ENCODE results near the gene MAD1L1.

Gene MAD1L1

GRCh38 chr7:1917221-1918062 lies 315.3 kb downstream of the MAD1L1 start:
- Histone ChIP-seq H3K27ac (ENCODE audit: low read depth, low read length) (no peak overlapping the region), H3K4me3 (ENCODE audit: low read depth in 1 of 5, low read length in 5 of 5) (no peak overlapping the region), H3K9ac (ENCODE audit: low read length in 5 of 5) (no peak overlapping the region), H3K36me3 (ENCODE audit: control insufficient read depth in 5 of 5, insufficient read depth in 5 of 5, low read length in 5 of 5) (no peaks in the 10 kb centered on the region), H3K4me1 (ENCODE audit: control insufficient read depth in 5 of 5, insufficient read depth in 5 of 5, low read length in 5 of 5) (peaks cover 2 to 72% (median 51%) of the 10 kb centered on the region in 5 donors), H3K27me3 (ENCODE audit: control insufficient read depth in 5 of 5, insufficient read depth in 4 of 5, low read length in 5 of 5) (no peaks in the 10 kb centered on the region), H3K9me3 (ENCODE audit: control insufficient read depth in 5 of 5, low read length in 5 of 5) (no peaks in the 10 kb centered on the region)

- Histone ChIP-seq H3K9ac (ENCODE audit: low read length in 5 of 5) (no peak overlapping the region), H3K36me3 (ENCODE audit: control insufficient read depth in 5 of 5, insufficient read depth in 5 of 5, low read length in 5 of 5) (no peaks in the 10 kb centered on the region), H3K27me3 (ENCODE audit: control insufficient read depth in 5 of 5, insufficient read depth in 4 of 5, low read length in 5 of 5) (no peaks in the 10 kb centered on the region), H3K9me3 (ENCODE audit: control insufficient read depth in 5 of 5, low read length in 5 of 5) (no peaks in the 10 kb centered on the region), H3K27ac (ENCODE audit: low read depth, low read length) (no peak overlapping the region), H3K4me1 (ENCODE audit: control insufficient read depth in 5 of 5, insufficient read depth in 5 of 5, low read length in 5 of 5) (peaks cover 2 to 69% (median 48%) of the 10 kb centered on the region in 5 donors), H3K4me3 (ENCODE audit: low read depth in 1 of 5, low read length in 5 of 5) (no peak overlapping the region)
Measured at GRCh38 chr7:1916601-1916970, 316.2 kb downstream of the MAD1L1 start.

GRCh38 chr7:1915956-1916600 lies 316.7 kb downstream of the MAD1L1 start:
- H3K36me3 ChIP-seq (ENCODE audit: control insufficient read depth in 5 of 5, insufficient read depth in 5 of 5, low read length in 5 of 5) = no peaks in the 10 kb centered on the region
- H3K27ac ChIP-seq (ENCODE audit: low read depth, low read length) = no peak overlapping the region
- no peak overlapping the region for H3K4me3 ChIP-seq (ENCODE audit: low read depth in 1 of 5, low read length in 5 of 5)
- H3K9ac ChIP-seq (ENCODE audit: low read length in 5 of 5) = no peak overlapping the region
- no peaks in the 10 kb centered on the region for H3K9me3 ChIP-seq (ENCODE audit: control insufficient read depth in 5 of 5, low read length in 5 of 5)
- H3K27me3 ChIP-seq (ENCODE audit: control insufficient read depth in 5 of 5, insufficient read depth in 4 of 5, low read length in 5 of 5) = no peaks in the 10 kb centered on the region
- H3K4me1 ChIP-seq (ENCODE audit: control insufficient read depth in 5 of 5, insufficient read depth in 5 of 5, low read length in 5 of 5) = peaks cover 2 to 69% (median 48%) of the 10 kb centered on the region in 5 donors

GRCh38 chr7:1915326-1915725 lies 317.4 kb downstream of the MAD1L1 start:
- Histone ChIP-seq H3K27me3 (ENCODE audit: control insufficient read depth in 5 of 5, insufficient read depth in 4 of 5, low read length in 5 of 5) (no peaks in the 10 kb centered on the region), H3K4me3 (ENCODE audit: low read depth in 1 of 5, low read length in 5 of 5) (no peak overlapping the region), H3K36me3 (ENCODE audit: control insufficient read depth in 5 of 5, insufficient read depth in 5 of 5, low read length in 5 of 5) (no peaks in the 10 kb centered on the region), H3K9ac (ENCODE audit: low read length in 5 of 5) (no peak overlapping the region), H3K4me1 (ENCODE audit: control insufficient read depth in 5 of 5, insufficient read depth in 5 of 5, low read length in 5 of 5) (peaks cover 2 to 63% (median 48%) of the 10 kb centered on the region in 5 donors), H3K9me3 (ENCODE audit: control insufficient read depth in 5 of 5, low read length in 5 of 5) (no peaks in the 10 kb centered on the region), H3K27ac (ENCODE audit: low read depth, low read length) (no peak overlapping the region)

- no peaks in the 10 kb centered on the region for H3K9me3 ChIP-seq (ENCODE audit: control insufficient read depth in 5 of 5, low read length in 5 of 5)
- H3K4me3 ChIP-seq (ENCODE audit: low read depth in 1 of 5, low read length in 5 of 5) = no peak overlapping the region
- H3K4me1 ChIP-seq (ENCODE audit: control insufficient read depth in 5 of 5, insufficient read depth in 5 of 5, low read length in 5 of 5) = peaks cover 2 to 57% (median 43%) of the 10 kb centered on the region in 5 donors
- no peak overlapping the region for H3K9ac ChIP-seq (ENCODE audit: low read length in 5 of 5)
- H3K27ac ChIP-seq (ENCODE audit: low read depth, low read length) = no peak overlapping the region
- H3K27me3 ChIP-seq (ENCODE audit: control insufficient read depth in 5 of 5, insufficient read depth in 4 of 5, low read length in 5 of 5) = no peaks in the 10 kb centered on the region
- no peaks in the 10 kb centered on the region for H3K36me3 ChIP-seq (ENCODE audit: control insufficient read depth in 5 of 5, insufficient read depth in 5 of 5, low read length in 5 of 5)
Measured at GRCh38 chr7:1914743-1915142, 318.0 kb downstream of the MAD1L1 start.

GRCh38 chr7:1914321-1914720 lies 318.4 kb downstream of the MAD1L1 start:
- Histone ChIP-seq H3K27ac (ENCODE audit: low read depth, low read length) (no peak overlapping the region), H3K36me3 (ENCODE audit: control insufficient read depth in 5 of 5, insufficient read depth in 5 of 5, low read length in 5 of 5) (no peaks in the 10 kb centered on the region), H3K4me3 (ENCODE audit: low read depth in 1 of 5, low read length in 5 of 5) (peak overlapping the region in 4 of 5 donors; percentile 7 to 37 (median 28)), H3K9ac (ENCODE audit: low read length in 5 of 5) (no peak overlapping the region), H3K4me1 (ENCODE audit: control insufficient read depth in 5 of 5, insufficient read depth in 5 of 5, low read length in 5 of 5) (peaks cover 2 to 53% (median 39%) of the 10 kb centered on the region in 5 donors), H3K27me3 (ENCODE audit: control insufficient read depth in 5 of 5, insufficient read depth in 4 of 5, low read length in 5 of 5) (no peaks in the 10 kb centered on the region), H3K9me3 (ENCODE audit: control insufficient read depth in 5 of 5, low read length in 5 of 5) (no peaks in the 10 kb centered on the region)

GRCh38 chr7:1913466-1914282 lies 319.1 kb downstream of the MAD1L1 start:
- Histone ChIP-seq H3K27me3 (ENCODE audit: control insufficient read depth in 5 of 5, insufficient read depth in 4 of 5, low read length in 5 of 5) (no peaks in the 10 kb centered on the region), H3K9ac (ENCODE audit: low read length in 5 of 5) (no peak overlapping the region), H3K9me3 (ENCODE audit: control insufficient read depth in 5 of 5, low read length in 5 of 5) (no peaks in the 10 kb centered on the region), H3K27ac (ENCODE audit: low read depth, low read length) (no peak overlapping the region), H3K4me3 (ENCODE audit: low read depth in 1 of 5, low read length in 5 of 5) (peak overlapping the region in 3 of 5 donors; percentile 7 to 33 (median 22)), H3K4me1 (ENCODE audit: control insufficient read depth in 5 of 5, insufficient read depth in 5 of 5, low read length in 5 of 5) (peaks cover 2 to 50% (median 37%) of the 10 kb centered on the region in 5 donors), H3K36me3 (ENCODE audit: control insufficient read depth in 5 of 5, insufficient read depth in 5 of 5, low read length in 5 of 5) (no peaks in the 10 kb centered on the region)

GRCh38 chr7:1912593-1913465 lies 319.9 kb downstream of the MAD1L1 start:
- no peak overlapping the region for H3K27ac ChIP-seq (ENCODE audit: low read depth, low read length)
- no peak overlapping the region for H3K4me3 ChIP-seq (ENCODE audit: low read depth in 1 of 5, low read length in 5 of 5)
- H3K36me3 ChIP-seq (ENCODE audit: control insufficient read depth in 5 of 5, insufficient read depth in 5 of 5, low read length in 5 of 5) = no peaks in the 10 kb centered on the region
- H3K27me3 ChIP-seq (ENCODE audit: control insufficient read depth in 5 of 5, insufficient read depth in 4 of 5, low read length in 5 of 5) = no peaks in the 10 kb centered on the region
- no peak overlapping the region for H3K9ac ChIP-seq (ENCODE audit: low read length in 5 of 5)
- no peaks in the 10 kb centered on the region for H3K9me3 ChIP-seq (ENCODE audit: control insufficient read depth in 5 of 5, low read length in 5 of 5)
- peaks cover 2 to 50% (median 37%) of the 10 kb centered on the region in 5 donors for H3K4me1 ChIP-seq (ENCODE audit: control insufficient read depth in 5 of 5, insufficient read depth in 5 of 5, low read length in 5 of 5)

- Histone ChIP-seq H3K27ac (ENCODE audit: low read depth, low read length) (no peak overlapping the region), H3K9me3 (ENCODE audit: control insufficient read depth in 5 of 5, low read length in 5 of 5) (no peaks in the 10 kb centered on the region), H3K4me3 (ENCODE audit: low read depth in 1 of 5, low read length in 5 of 5) (no peak overlapping the region), H3K4me1 (ENCODE audit: control insufficient read depth in 5 of 5, insufficient read depth in 5 of 5, low read length in 5 of 5) (peaks cover 2 to 37% (median 29%) of the 10 kb centered on the region in 5 donors), H3K27me3 (ENCODE audit: control insufficient read depth in 5 of 5, insufficient read depth in 4 of 5, low read length in 5 of 5) (no peaks in the 10 kb centered on the region), H3K36me3 (ENCODE audit: control insufficient read depth in 5 of 5, insufficient read depth in 5 of 5, low read length in 5 of 5) (no peaks in the 10 kb centered on the region), H3K9ac (ENCODE audit: low read length in 5 of 5) (no peak overlapping the region)
Measured at GRCh38 chr7:1911571-1911970, 321.2 kb downstream of the MAD1L1 start.

Data from subcutaneous abdominal adipose tissue (tissue), 5 donors.